HCEC 1CT (cell line): ENCODE data around the gene ANKRD36C.
"Not testable (repeated sequence)": the region's sequence is repeated elsewhere in the genome, so short reads cannot be mapped to it uniquely, and the experiment has no call there.

Experiments used
- DNase-seq: peaks from one replicate; pipeline ENCODE4 v3.0.0-alpha.2; 2017

Gene ANKRD36C

DNA sequence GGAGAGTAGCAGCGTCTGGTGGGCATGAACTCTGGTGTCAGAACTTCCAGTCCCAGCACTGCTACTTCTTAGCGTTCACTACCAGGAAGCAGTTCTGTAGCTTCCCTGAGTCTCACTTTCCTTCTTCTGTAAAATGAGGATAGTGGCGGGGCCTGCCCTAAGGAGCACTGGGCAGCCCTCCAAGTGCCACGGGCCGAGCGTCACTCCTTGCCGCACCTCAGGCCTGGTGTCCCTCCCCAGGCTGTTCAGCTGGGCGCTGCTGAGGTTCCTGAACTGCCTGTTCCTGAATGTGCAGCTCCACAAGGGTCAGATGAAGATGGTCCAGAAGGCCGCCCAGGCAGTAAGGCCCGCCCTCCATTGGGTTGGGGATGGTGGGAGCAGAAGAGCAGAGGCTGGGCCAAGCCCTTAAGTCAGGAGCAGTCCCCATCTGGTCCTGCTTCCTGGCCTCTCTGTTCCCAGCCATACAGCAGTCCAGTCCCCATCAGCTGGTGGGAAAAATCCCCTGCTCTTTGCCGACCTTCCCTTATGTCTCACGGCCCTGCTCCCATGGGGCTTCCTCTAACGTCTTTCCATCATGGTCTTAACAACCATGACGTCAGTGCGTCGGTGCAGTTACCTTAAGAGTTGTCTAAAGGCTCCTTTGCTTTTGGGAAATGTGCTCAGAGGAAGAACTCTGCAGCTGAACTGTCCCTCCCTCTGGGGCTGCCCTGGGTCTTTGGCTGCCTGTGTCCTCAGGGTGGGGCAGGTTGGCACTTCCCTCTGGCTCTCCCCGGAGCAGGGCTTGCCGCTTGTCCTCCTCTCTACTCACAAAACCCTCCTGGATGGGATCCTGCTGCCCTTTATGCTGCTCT lies 195.2 kb downstream of the ANKRD36C start:
- not testable (repeated sequence) for DNase-seq

GRCh38 chr2:95793970-95794369 lies 197.7 kb downstream of the ANKRD36C start:
- DNase-seq, result not testable (repeated sequence)

- not testable (repeated sequence) for DNase-seq
Measured at GRCh38 chr2:95790180-95790579, 201.4 kb downstream of the ANKRD36C start.

DNA sequence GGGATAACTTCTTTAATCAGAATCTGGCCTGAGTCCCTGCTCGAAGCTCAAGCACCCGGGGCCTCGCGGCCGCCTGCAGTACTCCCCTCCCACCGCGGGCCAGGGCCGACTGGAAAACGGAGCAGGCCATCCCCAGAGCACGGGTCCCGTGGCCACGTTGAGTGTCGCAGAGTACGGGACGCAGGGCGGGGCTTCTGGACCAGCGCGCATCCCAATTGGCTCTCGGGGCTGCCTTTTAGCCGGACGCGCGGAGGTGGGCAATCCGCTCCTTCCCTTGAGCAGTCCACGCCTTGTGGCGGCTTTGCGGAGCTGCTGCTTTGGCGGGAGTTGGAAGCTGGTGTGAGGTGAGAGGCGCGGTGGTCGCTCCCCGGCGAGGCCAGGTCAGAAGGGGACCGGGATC lies 202.2 kb downstream of the ANKRD36C start:
- DNase-seq, result not testable (repeated sequence)

- DNase-seq, result not testable (repeated sequence)
Measured at GRCh38 chr2:95788642-95789041, 203.0 kb downstream of the ANKRD36C start.
